Heart left ventricle (tissue), 16 donors: ENCODE results near the gene DTNB. TPM values are rescaled to one million over a fixed set of nuclear protein-coding genes. Genes with fewer than 3 reads are reported as not detected.

Experiments used
- ATAC-seq, 4 donors: fragments of 200-7000 bp; cut with Tn5 transposase; one replicate each; pipeline ENCODE4 v1.9.1; 2020 to 2022; ENCODE audit warnings: moderate library complexity in 4 of 4, mild to moderate bottlenecking in 3 of 4, moderate number of reproducible peaks in 1 of 4
- DNase-seq, 5 donors: peaks; one replicate each; pipeline ENCODE4 v3.0.0-alpha.2; 2020
- H3K27ac ChIP-seq, 12 donors: fragments of 200-600 bp; sonication (generic) in 4 of 12; one replicate each; pipeline versions ENCODE4 v1.5.0 to v1.8.0; 2016 to 2022; ENCODE audit warnings: mild to moderate bottlenecking in 2 of 12
- H3K27me3 ChIP-seq, 9 donors: fragments of 200-600 bp; sonication (generic) in 2 of 9; one replicate each; pipeline versions ENCODE4 v1.5.1 to v1.8.0; 2016 to 2022; ENCODE audit warnings: mild to moderate bottlenecking in 3 of 9
- H3K36me3 ChIP-seq, 9 donors: fragments of 200-600 bp; sonication (generic) in 2 of 9; one replicate each; pipeline versions ENCODE4 v1.5.0 to v1.8.0; 2018 to 2022; ENCODE audit warnings: mild to moderate bottlenecking in 2 of 9
- H3K4me1 ChIP-seq, 12 donors: fragments of 200-600 bp; sonication (generic) in 4 of 12; one replicate each; pipeline versions ENCODE4 v1.5.0 to v1.8.0; 2016 to 2022; ENCODE audit warnings: mild to moderate bottlenecking in 3 of 12
- H3K4me3 ChIP-seq, 12 donors: fragments of 200-600 bp; sonication (generic) in 4 of 12; one replicate each; pipeline versions ENCODE4 v1.5.0 to v1.8.0; 2017 to 2022; ENCODE audit warnings: mild to moderate bottlenecking in 9 of 12, moderate library complexity in 4 of 12
- H3K9me3 ChIP-seq, 12 donors: fragments of 200-600 bp; sonication (generic) in 4 of 12; one replicate each; pipeline versions ENCODE4 v1.5.0 to v1.8.0; 2016 to 2022; ENCODE audit warnings: mild to moderate bottlenecking in 1 of 12
- CTCF ChIP-seq, 12 donors: fragments of 200-600 bp; sonication (generic) in 4 of 12; IDR thresholded peaks; one replicate each; pipeline versions ENCODE4 v1.5.0 to v1.8.0; 2018 to 2022; ENCODE audit warnings: antibody characterized with exemption in 12 of 12, mild to moderate bottlenecking in 5 of 12
- POLR2A ChIP-seq, 2 donors: fragments of 450-650 bp; IDR thresholded peaks; one replicate each; pipeline ENCODE4 v1.6.1; 2017; ENCODE audit warnings: antibody characterized with exemption in 2 of 2, mild to moderate bottlenecking in 2 of 2, moderate library complexity in 2 of 2
- WGBS, 4 donors: extraction: QIAGEN DNeasy Blood & Tissue Kit in 2 of 4; methylation state at CpG; one replicate each; pipeline versions ENCODE4 v1.1.5 to v1.1.7; 2013 to 2018; 5-methylcytosine and 5-hydroxymethylcytosine counted together
- intact Hi-C, 10 donors: fragments of 100-400 bp; cut with DNase I; formaldehyde crosslinking; loops; one replicate each; pipeline versions ENCODE4 v1.11.1 to v1.14.2; 2022
- polyA plus RNA-seq, 2 donors: library from polyadenylated mRNA; stranded (reverse); fragments of 200-250 nt; gene quantifications; one replicate each; pipeline ENCODE4 v1.2.3, GENCODE V29; 2013
- total RNA-seq, 9 donors: library from RNA; depleted of rRNA in 2 of 9; stranded (reverse); fragments of >200 nt in 2 of 9; fragmentation: NEBNext Ultra II Directional in 3 of 9; extraction: Animal tissue kit (Norgen Biotek cat#: 25700) in 3 of 9; gene quantifications; one replicate each; pipeline versions ENCODE4 v1.1.0 to v1.2.4, GENCODE V29; 2016 to 2023
- donor health status: ischemic (EF 13 %, LVEDD 7.1; RV severe dilation, severe dysfunction).
- donor health status: healthy with polysubstance abuse.
- donor health status: DM: no; HTN: yes; CAD: no.
- donor health status: DM: no; HTN: no; CAD: no.
- donor health status: ischemic (EF 25% LVEDD 6.9; RV normal size, moderate dysfunction).
- donor health status: ischemic (EF 25% LVEDD 5.7; RV mildly dilated, moderate dysfunction).
- donor health status: healthy.
- donor health status: DM: yes; HTN: yes; CAD: no.
- donor health status: ischemic (EF 35%, LVEDD 5.7; RV mildly dilated, moderate dysfunction).
- donor health status: nonischemic (EF 11% LVEDD 7.7; RV severe dilation, severe dysfunction).
- donor health status: DM: yes; HTN: yes; CAD: no.
- donor health status: PGD.
- donor health status: ischemic (EF 29% LVEDD 5.4; RV normal size, mild dysfunction).
- donor health status: nonischemic (EF 23%, LVEDD 6.1; RV moderate dilation, normal function).

DTNB gene
- total and polyA plus RNA-seq, 11 donors: 2.5 to 17.3 (median 5.6) TPM

GRCh38 chr2:25453199-25453905 is 220.0 kb downstream of the DTNB start:
- ATAC-seq: peak in 3 of 4 donors; percentile 30 to 56 (median 34)

GRCh38 chr2:25448808-25449207 is 224.6 kb downstream of the DTNB start:
- intact Hi-C loops: no loop called here
- 93 to 96% (median 94%) methylated on average over 6 of the region's 6 CpGs for WGBS, 4 donors
- Histone ChIP-seq H3K27ac (no peak overlapping the region), H3K4me1 (peaks cover 0 to 13% (median 0%) of the 10 kb centered on the region in 12 donors), H3K36me3 (peaks cover 0 to 14% (median 0%) of the 10 kb centered on the region in 9 donors), H3K9me3 (no peaks in the 10 kb centered on the region), H3K4me3 (no peak overlapping the region), H3K27me3 (no peaks in the 10 kb centered on the region)
- ATAC-seq: no peak
- DNase-seq: no peak
- TF ChIP-seq POLR2A (IDR thresholded peaks at IDR 0.05) (no peak), CTCF (IDR thresholded peaks at IDR 0.05) (no peak)

More at GRCh38 chr2:25453199-25453905, 220.0 kb downstream of the DTNB start:
- Histone ChIP-seq H3K4me1 (peaks cover 0 to 19% (median 0%) of the 10 kb centered on the region in 12 donors), H3K27ac (peak overlapping the region in 2 of 12 donors; percentile 31 to 79), H3K9me3 (no peaks in the 10 kb centered on the region), H3K27me3 (no peaks in the 10 kb centered on the region), H3K36me3 (peaks cover 0 to 14% (median 0%) of the 10 kb centered on the region in 9 donors), H3K4me3 (no peak overlapping the region)
- TF ChIP-seq POLR2A (IDR thresholded peaks at IDR 0.05) (no peak), CTCF (IDR thresholded peaks at IDR 0.05) (no peak)
- intact Hi-C loops: no loop called here
- WGBS, 4 donors: 80 to 90% (median 84%) methylated on average over 3 of the region's 3 CpGs
- no peak for DNase-seq

GRCh38 chr2:25447018-25447417 is 226.4 kb downstream of the DTNB start:
- intact Hi-C loops: no loop called here
- no peak for TF ChIP-seq POLR2A (IDR thresholded peaks at IDR 0.05)
- TF ChIP-seq CTCF (IDR thresholded peaks at IDR 0.05): no peak
- peaks cover 0 to 14% (median 0%) of the 10 kb centered on the region in 9 donors for H3K36me3 ChIP-seq
- DNase-seq (no peak), ATAC-seq (no peak)
- no peak overlapping the region for H3K4me3 ChIP-seq
- no peak overlapping the region for H3K27ac ChIP-seq
- no peaks in the 10 kb centered on the region for H3K4me1 ChIP-seq
- H3K9me3 ChIP-seq: no peaks in the 10 kb centered on the region
- no peaks in the 10 kb centered on the region for H3K27me3 ChIP-seq
- WGBS, 4 donors: 97 to 100% (median 98%) methylated on average over 1 of the region's 1 CpG

GRCh38 chr2:25446122-25446521 is 227.3 kb downstream of the DTNB start:
- DNase-seq (no peak), ATAC-seq (no peak)
- Histone ChIP-seq H3K36me3 (peaks cover 0 to 11% (median 0%) of the 10 kb centered on the region in 9 donors), H3K4me1 (no peaks in the 10 kb centered on the region), H3K4me3 (no peak overlapping the region), H3K27me3 (no peaks in the 10 kb centered on the region), H3K27ac (no peak overlapping the region), H3K9me3 (no peaks in the 10 kb centered on the region)
- 84 to 97% (median 95%) methylated on average over 4 of the region's 4 CpGs for WGBS, 4 donors
- TF ChIP-seq CTCF (IDR thresholded peaks at IDR 0.05): no peak
- TF ChIP-seq POLR2A (IDR thresholded peaks at IDR 0.05): no peak
- intact Hi-C loops: no loop called here
